Activated T-cell treated with anti-CD3 and anti-CD28 coated beads, Interleukin-2, amount 50 U/mL, for 24 hours (primary cell): ENCODE data around the gene CEP250.
A peak's percentile ranks its signal among the peaks of the same experiment; 100 is the strongest.
"Not testable (repeated sequence)": the region's sequence is repeated elsewhere in the genome, so short reads cannot be mapped to it uniquely, and the experiment has no call there.

ENCODE experiments used
- DNase-seq: peaks from one replicate; pipeline ENCODE4 v3.0.0-alpha.2; 2020
- H3K27ac Mint-ChIP-seq: 2 replicates; pipeline ENCODE4 v1.8.0; 2020; ENCODE audit warnings: mild to moderate bottlenecking, mixed read lengths
- H3K27me3 Mint-ChIP-seq: 2 replicates; pipeline ENCODE4 v1.8.0; 2020; ENCODE audit warnings: mixed read lengths
- H3K36me3 Mint-ChIP-seq: 2 replicates; pipeline ENCODE4 v1.8.0; 2020; ENCODE audit warnings: low read depth, mixed read lengths
- H3K4me1 Mint-ChIP-seq: 2 replicates; pipeline ENCODE4 v1.8.0; 2020; ENCODE audit warnings: low read depth, mixed read lengths
- H3K4me3 Mint-ChIP-seq: 2 replicates; pipeline ENCODE4 v1.8.0; 2020; ENCODE audit warnings: mild to moderate bottlenecking, moderate library complexity, mixed read lengths
- H3K9me3 Mint-ChIP-seq: 2 replicates; pipeline ENCODE4 v1.8.0; 2020; ENCODE audit warnings: mixed read lengths

Gene CEP250

GRCh38 chr20:35544941-35545340 is 89.5 kb downstream of the CEP250 start:
- H3K9me3 Mint-ChIP-seq, DNase-seq, H3K27ac Mint-ChIP-seq, H3K4me3 Mint-ChIP-seq, H3K27me3 Mint-ChIP-seq: not testable (repeated sequence)
- Mint-ChIP-seq H3K4me1 (peaks cover 17% of the 10 kb centered on the region), H3K36me3 (peaks cover 43% of the 10 kb centered on the region)

- H3K36me3 Mint-ChIP-seq, result peaks cover 46% of the 10 kb centered on the region
- DNase-seq, result no peak
- peaks cover 16% of the 10 kb centered on the region for H3K4me1 Mint-ChIP-seq
- H3K27me3 Mint-ChIP-seq, result no peaks in the 10 kb centered on the region
- H3K4me3 Mint-ChIP-seq, result no peak overlapping the region
- H3K9me3 Mint-ChIP-seq, result no peaks in the 10 kb centered on the region
- H3K27ac Mint-ChIP-seq, result no peak overlapping the region
These were observed 90.7 kb downstream of the CEP250 start for GRCh38 chr20:35546127-35546526.

GRCh38 chr20:35547329-35547728 is 91.9 kb downstream of the CEP250 start:
- H3K27me3 Mint-ChIP-seq, result no peaks in the 10 kb centered on the region
- H3K4me1 Mint-ChIP-seq, result peaks cover 8% of the 10 kb centered on the region
- no peaks in the 10 kb centered on the region for H3K9me3 Mint-ChIP-seq
- DNase-seq, result no peak
- peaks cover 44% of the 10 kb centered on the region for H3K36me3 Mint-ChIP-seq
- H3K27ac Mint-ChIP-seq, result no peak overlapping the region
- no peak overlapping the region for H3K4me3 Mint-ChIP-seq

DNA sequence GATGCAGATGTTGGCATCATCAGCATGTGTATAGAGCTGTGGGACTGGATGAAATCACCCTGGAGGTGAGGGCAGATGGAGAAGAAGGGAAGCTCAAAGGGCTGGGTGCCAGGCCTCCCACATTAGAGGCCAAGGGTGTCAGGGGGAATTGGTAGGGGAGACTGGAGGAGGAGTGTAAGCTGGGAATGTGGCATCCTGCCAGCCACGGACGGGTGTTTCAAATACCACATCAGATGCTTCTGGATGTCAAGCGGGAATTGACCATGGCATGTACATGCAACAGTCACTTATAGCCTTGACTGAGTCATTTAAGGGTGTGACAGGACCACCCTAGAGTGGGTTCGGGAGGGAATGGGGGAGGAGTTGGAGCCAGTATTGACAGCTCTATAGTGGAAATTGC is 96.1 kb downstream of the CEP250 start:
- Mint-ChIP-seq H3K4me1 (no peaks in the 10 kb centered on the region), H3K9me3 (no peaks in the 10 kb centered on the region), H3K4me3 (no peak overlapping the region), H3K36me3 (peaks cover 52% of the 10 kb centered on the region), H3K27me3 (no peaks in the 10 kb centered on the region), H3K27ac (no peak overlapping the region)
- no peak for DNase-seq

GRCh38 chr20:35552914-35553313 is 97.5 kb downstream of the CEP250 start:
- no peak for DNase-seq
- peaks cover 59% of the 10 kb centered on the region for H3K36me3 Mint-ChIP-seq
- no peak overlapping the region for H3K4me3 Mint-ChIP-seq
- no peaks in the 10 kb centered on the region for H3K9me3 Mint-ChIP-seq
- H3K27me3 Mint-ChIP-seq, result no peaks in the 10 kb centered on the region
- no peak overlapping the region for H3K27ac Mint-ChIP-seq
- H3K4me1 Mint-ChIP-seq, result no peaks in the 10 kb centered on the region

- not testable (repeated sequence) for H3K4me3 Mint-ChIP-seq, DNase-seq, H3K4me1 Mint-ChIP-seq, H3K9me3 Mint-ChIP-seq, H3K27ac Mint-ChIP-seq, H3K27me3 Mint-ChIP-seq
- peaks cover 56% of the 10 kb centered on the region for H3K36me3 Mint-ChIP-seq
These were observed 100.1 kb downstream of the CEP250 start for GRCh38 chr20:35555461-35555860.

GRCh38 chr20:35555951-35556645 is 100.7 kb downstream of the CEP250 start:
- Mint-ChIP-seq H3K27me3 (no peaks in the 10 kb centered on the region), H3K36me3 (peaks cover 56% of the 10 kb centered on the region), H3K27ac (no peak overlapping the region), H3K4me3 (no peak overlapping the region), H3K9me3 (no peaks in the 10 kb centered on the region), H3K4me1 (no peaks in the 10 kb centered on the region)
- no peak for DNase-seq

GRCh38 chr20:35556871-35557270 is 101.5 kb downstream of the CEP250 start:
- H3K9me3 Mint-ChIP-seq, result no peaks in the 10 kb centered on the region
- no peak for DNase-seq
- H3K4me1 Mint-ChIP-seq, result no peaks in the 10 kb centered on the region
- no peaks in the 10 kb centered on the region for H3K27me3 Mint-ChIP-seq
- peaks cover 56% of the 10 kb centered on the region for H3K36me3 Mint-ChIP-seq
- no peak overlapping the region for H3K27ac Mint-ChIP-seq
- H3K4me3 Mint-ChIP-seq, result no peak overlapping the region

- no peak overlapping the region for H3K27ac Mint-ChIP-seq
- no peaks in the 10 kb centered on the region for H3K27me3 Mint-ChIP-seq
- no peaks in the 10 kb centered on the region for H3K9me3 Mint-ChIP-seq
- DNase-seq, result no peak
- H3K4me3 Mint-ChIP-seq, result no peak overlapping the region
- no peaks in the 10 kb centered on the region for H3K4me1 Mint-ChIP-seq
- H3K36me3 Mint-ChIP-seq, result peaks cover 56% of the 10 kb centered on the region
These were observed 103.1 kb downstream of the CEP250 start for GRCh38 chr20:35558451-35558850.

DNA sequence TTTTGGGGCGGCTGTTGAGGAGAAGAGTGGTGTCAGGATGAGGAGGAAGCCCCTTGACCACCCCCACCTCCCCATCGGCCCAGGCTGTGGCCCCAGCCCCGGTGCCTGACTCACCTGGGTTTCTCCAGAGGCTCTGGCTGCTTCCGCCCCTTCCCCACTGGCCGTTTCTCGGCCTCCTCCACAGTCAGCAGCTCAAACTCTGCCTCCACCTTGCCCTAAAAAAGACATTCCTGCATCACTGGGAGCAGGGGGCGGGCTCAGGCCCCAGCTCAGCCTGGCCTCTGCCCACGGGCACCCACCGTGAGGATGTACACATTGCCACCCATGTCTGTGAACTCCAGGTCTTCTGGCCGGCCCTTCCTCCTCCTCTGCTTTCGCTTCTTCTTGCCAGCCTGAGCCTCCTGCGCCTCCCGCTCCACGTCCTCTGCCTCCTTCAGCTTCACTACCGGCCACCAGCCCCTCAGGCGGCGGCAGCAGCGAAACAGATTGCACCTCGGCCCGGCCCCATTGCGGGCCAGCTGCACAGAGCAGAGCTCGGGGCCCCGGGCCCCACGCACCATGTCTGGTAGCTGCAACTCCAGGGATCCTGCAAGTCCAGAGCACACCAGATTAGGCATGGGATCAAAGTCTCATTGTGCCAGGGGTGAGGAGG is 103.8 kb downstream of the CEP250 start:
- no peaks in the 10 kb centered on the region for H3K27me3 Mint-ChIP-seq
- H3K4me1 Mint-ChIP-seq, result no peaks in the 10 kb centered on the region
- H3K36me3 Mint-ChIP-seq, result peaks cover 52% of the 10 kb centered on the region
- no peaks in the 10 kb centered on the region for H3K9me3 Mint-ChIP-seq
- H3K27ac Mint-ChIP-seq, result no peak overlapping the region
- H3K4me3 Mint-ChIP-seq, result no peak overlapping the region
- no peak for DNase-seq

DNA sequence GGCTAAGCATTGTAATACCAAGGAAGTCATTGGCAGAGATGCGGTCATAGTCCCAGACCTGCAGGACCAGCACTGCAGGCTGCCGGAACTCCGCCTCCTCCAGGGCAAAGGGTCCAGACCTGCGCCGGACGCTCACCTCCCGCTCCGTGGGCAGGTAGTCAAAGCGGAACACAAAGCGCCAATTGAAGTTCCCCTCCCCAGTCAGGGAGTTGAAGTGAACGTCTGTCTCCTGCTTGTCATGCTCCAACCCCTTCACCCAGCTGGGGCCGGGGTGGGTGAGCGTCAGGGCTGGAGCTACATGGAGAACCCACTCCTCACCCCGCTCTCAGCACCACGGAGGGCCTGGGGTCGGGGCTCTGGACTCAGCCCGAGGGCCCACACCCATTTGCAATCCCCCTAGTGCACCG is 104.7 kb downstream of the CEP250 start:
- peaks cover 43% of the 10 kb centered on the region for H3K36me3 Mint-ChIP-seq
- no peak overlapping the region for H3K27ac Mint-ChIP-seq
- no peak overlapping the region for H3K4me3 Mint-ChIP-seq
- no peaks in the 10 kb centered on the region for H3K4me1 Mint-ChIP-seq
- H3K9me3 Mint-ChIP-seq, result no peaks in the 10 kb centered on the region
- H3K27me3 Mint-ChIP-seq, result no peaks in the 10 kb centered on the region
- no peak for DNase-seq

- no peak for DNase-seq
- peaks cover 39% of the 10 kb centered on the region for H3K36me3 Mint-ChIP-seq
- no peak overlapping the region for H3K27ac Mint-ChIP-seq
These were observed 105.1 kb downstream of the CEP250 start for GRCh38 chr20:35560541-35560940.

DNA sequence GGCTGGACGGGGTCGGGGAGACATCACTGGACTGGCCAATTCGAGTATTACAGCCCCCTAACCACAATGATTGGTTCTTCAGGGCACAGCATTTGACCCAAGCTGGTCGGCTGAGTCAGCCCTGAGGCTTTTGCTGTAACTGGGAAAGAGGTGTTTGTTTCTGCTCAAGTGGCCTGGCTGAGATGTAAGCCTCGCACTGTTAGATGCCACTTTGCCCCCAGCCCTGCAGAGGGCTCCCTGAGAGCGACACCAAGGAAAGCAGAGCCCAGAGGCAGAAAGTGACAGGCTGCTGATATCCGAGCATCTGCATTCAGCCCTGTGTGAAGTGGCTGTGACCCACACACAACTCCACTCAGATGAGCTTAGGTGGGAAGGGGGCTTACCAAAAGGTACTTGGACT is 105.9 kb downstream of the CEP250 start:
- Mint-ChIP-seq H3K27me3 (no peaks in the 10 kb centered on the region), H3K27ac (no peak overlapping the region), H3K36me3 (peaks cover 31% of the 10 kb centered on the region), H3K9me3 (no peaks in the 10 kb centered on the region), H3K4me1 (no peaks in the 10 kb centered on the region), H3K4me3 (no peak overlapping the region)
- DNase-seq, result no peak

More at GRCh38 chr20:35560541-35560940, 105.1 kb downstream of the CEP250 start:
- no peaks in the 10 kb centered on the region for H3K9me3 Mint-ChIP-seq
- no peak overlapping the region for H3K4me3 Mint-ChIP-seq
- H3K27me3 Mint-ChIP-seq, result no peaks in the 10 kb centered on the region
- no peaks in the 10 kb centered on the region for H3K4me1 Mint-ChIP-seq

- Mint-ChIP-seq H3K27me3 (no peaks in the 10 kb centered on the region), H3K36me3 (peaks cover 27% of the 10 kb centered on the region), H3K27ac (peak overlapping the region; percentile 26), H3K9me3 (no peaks in the 10 kb centered on the region), H3K4me3 (no peak overlapping the region), H3K4me1 (no peaks in the 10 kb centered on the region)
- DNase-seq, result no peak
These were observed 106.3 kb downstream of the CEP250 start for GRCh38 chr20:35561671-35562070.

GRCh38 chr20:35562541-35563110 is 107.2 kb downstream of the CEP250 start:
- Mint-ChIP-seq H3K4me1 (no peaks in the 10 kb centered on the region), H3K36me3 (peaks cover 18% of the 10 kb centered on the region), H3K9me3 (no peaks in the 10 kb centered on the region), H3K4me3 (no peak overlapping the region), H3K27me3 (no peaks in the 10 kb centered on the region), H3K27ac (no peak overlapping the region)
- DNase-seq, result no peak
